ENCODE results near the gene GJB2. TPM values are rescaled to one million over a fixed set of nuclear protein-coding genes. Genes with fewer than 3 reads are reported as not detected.

Gene GJB2
- total and polyA plus RNA-seq, 10 of the 15 experiments (the other 5 are each of a cell fraction or from before 2014, with no cell fraction given): 0.07 to 0.59 (median 0.31) TPM; not detected in 1

- no peak for ATAC-seq
- ChIA-PET POLR2A (interaction anchor here (0.5 kb wide), 1 partner anchor 312 kb away, joined by 3 read pairs; no protein-coding TSS in a partner anchor), RAD21 (ENCODE audit: unreplicated experiment) (interaction anchor here (1.1 kb wide), 1 partner anchor 233 kb away, joined by 3 read pairs; no protein-coding TSS in a partner anchor), CTCF (interaction anchor here (0.5 to 1.0 kb wide), 4 partner anchors 174 to 364 kb away, joined by 3 to 5 read pairs (median 4); no protein-coding TSS in a partner anchor), SMC1A (ENCODE audit: uncharacterized antibody, unreplicated experiment) (interaction anchor here (1.1 to 1.3 kb wide), 3 partner anchors 16 to 175 kb away, joined by 3 to 4 read pairs (median 3); no protein-coding TSS in a partner anchor)
- WGBS (ENCODE audit: insufficient coverage, insufficient replicate concordance, low lambda C conversion rate, missing lambda C conversion rate): 38% methylated on average over 18 of the region's 18 CpGs
- no peak for FAIRE-seq
- no peak overlapping the region for H3K9ac ChIP-seq (ENCODE audit: control insufficient read depth, insufficient read depth, low read length)
- H3K4me3 ChIP-seq: peak overlapping the region; percentile 71; the same call in 1 of the 2 replicates
- intact Hi-C loops (cut with micrococcal nuclease; ENCODE audit: unreplicated experiment) (loop anchor here (5.0 kb wide), 2 partner anchors 32 to 67 kb away; no protein-coding TSS in a partner anchor), in situ Hi-C loops (cut with MboI) (no loop called here)
- no peaks in the 10 kb centered on the region for H3K79me2 ChIP-seq (ENCODE audit: control insufficient read depth, insufficient read depth, low read length)
- H3K27ac ChIP-seq (ENCODE audit: control insufficient read depth, insufficient read depth): no peak overlapping the region
- H3K36me3 ChIP-seq (ENCODE audit: control insufficient read depth in 2 of 2, insufficient read depth in 2 of 2, low read length in 1 of 2): no peaks in the 10 kb centered on the region
- no peaks in the 10 kb centered on the region for H4K20me1 ChIP-seq (ENCODE audit: control insufficient read depth, insufficient read depth)
- H3K4me1 ChIP-seq (ENCODE audit: control insufficient read depth, insufficient read depth, low read length): no peaks in the 10 kb centered on the region; the same call in 1 of the 2 replicates
- TF ChIP-seq FOXM1 (IDR thresholded peaks at IDR 0.05; ENCODE audit: low read depth, low read length) (no peak), BCL3 (IDR thresholded peaks at IDR 0.05; ENCODE audit: borderline replicate concordance, insufficient read depth, low read depth, low read length, poor library complexity, severe bottlenecking) (no peak), BACH1 (IDR thresholded peaks at IDR 0.05; ENCODE audit: borderline replicate concordance) (no peak), IRF5 (IDR thresholded peaks at IDR 0.05; ENCODE audit: borderline replicate concordance) (no peak), SP1 (IDR thresholded peaks at IDR 0.05; ENCODE audit: low read depth, low read length) (no peak), DPF2 (IDR thresholded peaks at IDR 0.05) (no peak), WRNIP1 (IDR thresholded peaks at IDR 0.05; ENCODE audit: borderline replicate concordance, low read depth, low read length) (no peak), RUNX3 (IDR thresholded peaks at IDR 0.05; ENCODE audit: low read length) (no peak), KAT2A (conservative IDR thresholded peaks at IDR 0.05; ENCODE audit: control insufficient read depth, low read depth, low read length) (no peak), SUPT20H (IDR thresholded peaks at IDR 0.05; ENCODE audit: borderline replicate concordance, control insufficient read depth, low read depth, low read length) (no peak), RELB (IDR thresholded peaks at IDR 0.05; ENCODE audit: low read depth) (no peak), MYB (IDR thresholded peaks at IDR 0.05; ENCODE audit: borderline replicate concordance, low read depth, low read length) (no peak)
- no peaks in the 10 kb centered on the region; the same call in 2 of the 3 replicates for H3K9me3 ChIP-seq (replicated peaks; ENCODE audit: control insufficient read depth, insufficient read depth, low read length)
- no TSS peak for BruUV-seq (replicated peaks)
- H2AFZ ChIP-seq (ENCODE audit: control insufficient read depth, low read depth, low read length): no peak overlapping the region
- peaks cover 3 to 5% of the 10 kb centered on the region in 2 experiments for H3K27me3 ChIP-seq (replicated peaks in 1 of 2; ENCODE audit: control insufficient read depth in 2 of 2, insufficient read depth in 2 of 2, low read length in 1 of 2)
- DNase-seq (ENCODE audit: low read depth, low spot score): no peak
- peak overlapping the region; percentile 83; the same call in 1 of the 2 replicates for H3K4me2 ChIP-seq (ENCODE audit: control insufficient read depth, insufficient read depth)
Measured at GRCh38 chr13:20159646-20160305, 33.0 kb downstream of the GJB2 start.

All from GM12878 (cell line).